GM19468 (cell line): Measurements from ENCODE around the gene ALPI.
"Not testable (repeated sequence)": the region's sequence is repeated elsewhere in the genome, so short reads cannot be mapped to it uniquely, and the experiment has no call there.

Experiments used
- ATAC-seq: cut with Tn5 transposase; IDR thresholded peaks from one replicate; pipeline ENCODE4 v1.9.1; 2021; ENCODE audit warnings: mild to moderate bottlenecking, moderate library complexity, moderate number of reproducible peaks; ENCODE audit not compliant: unreplicated experiment; ENCODE audit errors: extremely low read depth

Gene ALPI

GRCh38 chr2:232420463-232421188, 35.3 kb upstream of the ALPI start:
- ATAC-seq: no peak

GRCh38 chr2:232421189-232421785, 34.7 kb upstream of the ALPI start:
- no peak for ATAC-seq

GRCh38 chr2:232422051-232422450, 33.9 kb upstream of the ALPI start:
- no peak for ATAC-seq

GRCh38 chr2:232422996-232423395, 33.0 kb upstream of the ALPI start:
- not testable (repeated sequence) for ATAC-seq

GRCh38 chr2:232423407-232423806, 32.5 kb upstream of the ALPI start:
- not testable (repeated sequence) for ATAC-seq

GRCh38 chr2:232431705-232432590, 24.0 kb upstream of the ALPI start:
- ATAC-seq: no peak

GRCh38 chr2:232432598-232433184, 23.3 kb upstream of the ALPI start:
- ATAC-seq: no peak

GRCh38 chr2:232433622-232434021, 22.3 kb upstream of the ALPI start:
- ATAC-seq: not testable (repeated sequence)

- ATAC-seq: no peak
These were observed 21.9 kb upstream of the ALPI start for GRCh38 chr2:232434091-232434490.

- no peak for ATAC-seq
These were observed 21.2 kb upstream of the ALPI start for GRCh38 chr2:232434563-232435374.

- no peak for ATAC-seq
These were observed 20.6 kb upstream of the ALPI start for GRCh38 chr2:232435375-232435648.

GRCh38 chr2:232435805-232436204, 20.1 kb upstream of the ALPI start:
- ATAC-seq: no peak

- no peak for ATAC-seq
These were observed 19.4 kb upstream of the ALPI start for GRCh38 chr2:232436381-232437194.

- no peak for ATAC-seq
These were observed 18.8 kb upstream of the ALPI start for GRCh38 chr2:232437195-232437571.

- no peak for ATAC-seq
These were observed 17.9 kb upstream of the ALPI start for GRCh38 chr2:232438091-232438490.

GRCh38 chr2:232438951-232439757, 16.8 kb upstream of the ALPI start:
- ATAC-seq: no peak

GRCh38 chr2:232439758-232440135, 16.2 kb upstream of the ALPI start:
- no peak for ATAC-seq

GRCh38 chr2:232440220-232441018, 15.5 kb upstream of the ALPI start:
- ATAC-seq: peak; percentile 63
